ENCODE measurements around the gene THSD4. TPM values are rescaled to one million over a fixed set of nuclear protein-coding genes. Genes with fewer than 3 reads are reported as not detected.
A peak's percentile ranks its signal among the peaks of the same experiment; 100 is the strongest.

THSD4 gene
- total and polyA plus RNA-seq, 2 donors (not counting 1 experiment from before 2014, with no cell fraction given) = 43.1 to 95.5 TPM

- peak; percentile 40 to 87 for DNase-seq (ENCODE audit: low read depth in 2 of 2)
- Histone ChIP-seq H3K9me3 (ENCODE audit: control insufficient read depth, insufficient read depth, low read depth, low read length) (no peaks in the 10 kb centered on the region), H3K4me2 (ENCODE audit: extremely low read depth, insufficient read depth, low read length) (no peak overlapping the region), H3K79me2 (ENCODE audit: control insufficient read depth, insufficient read depth, low read length) (no peaks in the 10 kb centered on the region), H3K9ac (ENCODE audit: insufficient read depth, low read length) (no peak overlapping the region), H2AFZ (ENCODE audit: low read length) (no peak overlapping the region), H3K4me1 (ENCODE audit: control insufficient read depth, extremely low read depth, insufficient read depth, low read length) (peaks cover 42% of the 10 kb centered on the region), H3K27ac (ENCODE audit: insufficient read depth, low read length) (peak overlapping the region; percentile 39), H3K27me3 (ENCODE audit: control insufficient read depth, insufficient read depth, low read length) (no peaks in the 10 kb centered on the region), H4K20me1 (ENCODE audit: control insufficient read depth, extremely low read depth, insufficient read depth, low read length) (no peaks in the 10 kb centered on the region), H3K36me3 (ENCODE audit: control insufficient read depth, insufficient read depth, low read length) (no peaks in the 10 kb centered on the region), H3K4me3 (replicated peaks in 1 of 4; ENCODE audit: control extremely low read depth in 1 of 4, insufficient read depth in 1 of 4, low read depth in 3 of 4, low read length in 4 of 4) (no peak overlapping the region)
- TF ChIP-seq CTCF (conservative IDR thresholded peaks at IDR 0.05 in 1 of 2, IDR thresholded peaks at IDR 0.05 in 1 of 2; ENCODE audit: low read depth in 1 of 2, low read length in 2 of 2) (no peak), EZH2 (IDR thresholded peaks at IDR 0.05; ENCODE audit: low read length, missing control alignments) (no peak)
Observed at GRCh38 chr15:71329497-71330260, 214.4 kb downstream of the THSD4 start.

- no peaks in the 10 kb centered on the region for H3K9me3 ChIP-seq (ENCODE audit: control insufficient read depth, insufficient read depth, low read depth, low read length)
- no peak overlapping the region for H3K4me2 ChIP-seq (ENCODE audit: extremely low read depth, insufficient read depth, low read length)
- H3K9ac ChIP-seq (ENCODE audit: insufficient read depth, low read length) = no peak overlapping the region
- no peaks in the 10 kb centered on the region for H3K79me2 ChIP-seq (ENCODE audit: control insufficient read depth, insufficient read depth, low read length)
- peaks cover 39% of the 10 kb centered on the region for H3K4me1 ChIP-seq (ENCODE audit: control insufficient read depth, extremely low read depth, insufficient read depth, low read length)
- no peak overlapping the region for H3K4me3 ChIP-seq (replicated peaks in 1 of 4; ENCODE audit: control extremely low read depth in 1 of 4, insufficient read depth in 1 of 4, low read depth in 3 of 4, low read length in 4 of 4)
- no peak for DNase-seq (ENCODE audit: low read depth in 2 of 2)
- no peaks in the 10 kb centered on the region for H4K20me1 ChIP-seq (ENCODE audit: control insufficient read depth, extremely low read depth, insufficient read depth, low read length)
- no peak overlapping the region for H2AFZ ChIP-seq (ENCODE audit: low read length)
- no peaks in the 10 kb centered on the region for H3K27me3 ChIP-seq (ENCODE audit: control insufficient read depth, insufficient read depth, low read length)
- TF ChIP-seq CTCF (conservative IDR thresholded peaks at IDR 0.05 in 1 of 2, IDR thresholded peaks at IDR 0.05 in 1 of 2; ENCODE audit: low read depth in 1 of 2, low read length in 2 of 2) (no peak), EZH2 (IDR thresholded peaks at IDR 0.05; ENCODE audit: low read length, missing control alignments) (no peak)
- H3K27ac ChIP-seq (ENCODE audit: insufficient read depth, low read length) = no peak overlapping the region
- no peaks in the 10 kb centered on the region for H3K36me3 ChIP-seq (ENCODE audit: control insufficient read depth, insufficient read depth, low read length)
Observed at GRCh38 chr15:71330638-71331162, 215.4 kb downstream of the THSD4 start.

GRCh38 chr15:71331173-71331572 lies 215.9 kb downstream of the THSD4 start:
- H2AFZ ChIP-seq (ENCODE audit: low read length) = no peak overlapping the region
- no peak overlapping the region for H3K4me3 ChIP-seq (replicated peaks in 1 of 4; ENCODE audit: control extremely low read depth in 1 of 4, insufficient read depth in 1 of 4, low read depth in 3 of 4, low read length in 4 of 4)
- H3K9ac ChIP-seq (ENCODE audit: insufficient read depth, low read length) = no peak overlapping the region
- TF ChIP-seq CTCF (conservative IDR thresholded peaks at IDR 0.05 in 1 of 2, IDR thresholded peaks at IDR 0.05 in 1 of 2; ENCODE audit: low read depth in 1 of 2, low read length in 2 of 2) (no peak), EZH2 (IDR thresholded peaks at IDR 0.05; ENCODE audit: low read length, missing control alignments) (no peak)
- peaks cover 39% of the 10 kb centered on the region for H3K4me1 ChIP-seq (ENCODE audit: control insufficient read depth, extremely low read depth, insufficient read depth, low read length)
- no peak overlapping the region for H3K4me2 ChIP-seq (ENCODE audit: extremely low read depth, insufficient read depth, low read length)
- H3K9me3 ChIP-seq (ENCODE audit: control insufficient read depth, insufficient read depth, low read depth, low read length) = no peaks in the 10 kb centered on the region
- DNase-seq (ENCODE audit: low read depth in 2 of 2) = no peak
- H4K20me1 ChIP-seq (ENCODE audit: control insufficient read depth, extremely low read depth, insufficient read depth, low read length) = no peaks in the 10 kb centered on the region
- H3K27me3 ChIP-seq (ENCODE audit: control insufficient read depth, insufficient read depth, low read length) = no peaks in the 10 kb centered on the region
- no peaks in the 10 kb centered on the region for H3K79me2 ChIP-seq (ENCODE audit: control insufficient read depth, insufficient read depth, low read length)
- H3K36me3 ChIP-seq (ENCODE audit: control insufficient read depth, insufficient read depth, low read length) = no peaks in the 10 kb centered on the region
- no peak overlapping the region for H3K27ac ChIP-seq (ENCODE audit: insufficient read depth, low read length)

All from fibroblast of lung (primary cell).